HUES48 (cell line): ENCODE results near the gene INPP5A.

ENCODE experiments used
- H3K27ac ChIP-seq: one replicate; pipeline ENCODE4 v1.7.0; 2013; ENCODE audit warnings: low read depth, low read length, inconsistent platforms
- H3K27me3 ChIP-seq: 2 replicates; pipeline ENCODE4 v1.6.1; 2013; ENCODE audit warnings: mild to moderate bottlenecking, low read length; ENCODE audit not compliant: control insufficient read depth, insufficient read depth
- H3K36me3 ChIP-seq: 2 replicates; pipeline ENCODE4 v1.6.1; 2013; ENCODE audit warnings: low read length; ENCODE audit not compliant: control insufficient read depth, insufficient read depth
- H3K4me1 ChIP-seq: 2 replicates; pipeline ENCODE4 v1.6.1; 2013; ENCODE audit warnings: mild to moderate bottlenecking, low read length; ENCODE audit not compliant: control insufficient read depth, insufficient read depth
- H3K4me3 ChIP-seq: 2 replicates; pipeline ENCODE4 v1.5.1; 2013; ENCODE audit warnings: mild to moderate bottlenecking, low read depth, low read length
- H3K9ac ChIP-seq: 2 replicates; pipeline ENCODE4 v1.6.1; 2013; ENCODE audit warnings: mild to moderate bottlenecking, low read depth, low read length, moderate library complexity
- H3K9me3 ChIP-seq: 2 replicates; pipeline ENCODE4 v1.6.1; 2013; ENCODE audit warnings: low read length; ENCODE audit not compliant: control insufficient read depth, insufficient read depth

INPP5A gene

DNA sequence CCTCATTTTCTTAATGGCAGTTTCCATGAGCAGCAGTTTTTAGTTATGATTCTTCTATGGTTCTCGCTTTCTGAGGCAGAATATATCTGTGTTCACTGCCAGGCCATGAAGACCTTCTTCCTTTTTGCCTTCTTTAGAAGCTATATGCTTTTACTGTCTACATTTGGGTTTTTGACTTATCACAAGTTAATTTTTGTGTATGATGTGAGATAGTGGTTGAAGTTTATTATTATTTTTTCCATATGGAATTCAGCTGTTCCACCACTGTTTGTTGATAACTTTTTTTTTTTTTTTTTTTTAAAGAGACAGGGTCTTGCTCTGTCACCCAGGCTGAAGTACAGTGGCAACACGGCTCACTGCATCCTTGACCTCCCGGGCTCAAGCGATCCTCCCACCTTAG, 44.5 kb downstream of the INPP5A start:
- H3K4me1 ChIP-seq, result no peaks in the 10 kb centered on the region
- H3K9ac ChIP-seq, result no peak overlapping the region
- H3K36me3 ChIP-seq, result no peaks in the 10 kb centered on the region
- H3K27me3 ChIP-seq, result no peaks in the 10 kb centered on the region
- no peak overlapping the region for H3K4me3 ChIP-seq
- H3K27ac ChIP-seq, result no peak overlapping the region
- H3K9me3 ChIP-seq, result no peaks in the 10 kb centered on the region

DNA sequence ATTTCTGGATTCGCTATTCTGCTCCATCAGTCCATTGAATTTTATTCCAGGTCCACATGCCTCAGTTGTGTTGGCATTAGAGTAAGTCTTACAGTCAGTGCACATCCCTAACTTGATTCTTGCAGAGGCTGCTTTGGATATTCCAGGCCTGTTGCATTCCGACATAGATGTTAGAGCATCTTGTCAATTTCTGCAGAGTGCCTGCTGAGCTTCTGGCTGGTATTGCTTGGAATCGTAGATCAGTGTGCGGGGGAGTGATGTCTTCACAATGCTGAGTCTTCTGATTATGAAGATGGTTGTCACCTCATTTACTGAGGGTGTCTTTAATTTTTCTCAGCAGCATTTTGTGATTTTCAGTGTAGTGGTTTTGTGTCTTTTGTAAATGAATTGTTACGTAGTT, 45.2 kb downstream of the INPP5A start:
- no peaks in the 10 kb centered on the region for H3K9me3 ChIP-seq

DNA sequence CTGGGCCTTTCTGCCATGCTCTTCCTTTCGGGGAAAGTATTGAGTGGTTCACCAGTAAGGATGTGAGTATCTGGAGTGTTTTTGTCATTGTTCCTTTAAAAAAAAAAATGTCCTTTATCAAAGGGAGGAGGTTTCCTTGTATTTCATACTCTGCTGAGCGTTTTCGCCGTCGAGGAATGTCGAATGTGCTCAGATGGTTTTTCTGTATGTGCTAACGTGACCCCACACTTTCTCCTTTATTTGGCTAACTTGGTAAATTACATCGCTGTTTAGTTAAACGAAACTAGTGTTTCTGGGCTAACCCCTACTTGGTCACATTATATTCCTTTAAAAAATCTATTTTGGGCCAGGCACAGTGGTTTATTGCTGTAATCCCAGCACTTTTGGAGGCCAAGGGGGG, 45.9 kb downstream of the INPP5A start:
- Histone ChIP-seq H3K36me3 (no peaks in the 10 kb centered on the region), H3K4me3 (no peak overlapping the region), H3K9me3 (no peaks in the 10 kb centered on the region), H3K27me3 (no peaks in the 10 kb centered on the region), H3K27ac (no peak overlapping the region), H3K9ac (no peak overlapping the region), H3K4me1 (no peaks in the 10 kb centered on the region)

More for the DNA sequence above, 45.2 kb downstream of the INPP5A start:
- Histone ChIP-seq H3K9ac (no peak overlapping the region), H3K4me3 (no peak overlapping the region), H3K27me3 (no peaks in the 10 kb centered on the region), H3K4me1 (no peaks in the 10 kb centered on the region), H3K36me3 (no peaks in the 10 kb centered on the region), H3K27ac (no peak overlapping the region)

DNA sequence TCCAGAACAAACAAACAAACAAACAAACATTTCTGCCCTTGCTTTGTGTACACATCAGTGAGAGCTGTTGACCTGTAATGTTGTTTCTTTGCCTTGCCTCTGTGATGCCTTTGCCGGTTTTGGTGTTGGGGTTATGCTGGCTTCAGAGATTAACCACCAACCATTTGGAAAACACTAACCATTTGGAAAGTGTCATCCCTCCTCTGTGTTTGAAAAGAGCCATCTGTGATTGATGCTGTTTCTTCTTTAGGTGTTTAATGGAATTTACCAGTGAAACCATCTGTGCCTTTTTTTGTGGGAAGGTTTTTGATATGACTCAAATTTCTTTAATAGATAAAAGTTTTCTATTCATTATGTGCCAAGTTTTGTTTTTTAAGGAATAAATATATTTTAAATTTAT, 46.5 kb downstream of the INPP5A start:
- no peak overlapping the region for H3K4me3 ChIP-seq
- no peaks in the 10 kb centered on the region for H3K4me1 ChIP-seq
- H3K9ac ChIP-seq, result no peak overlapping the region
- H3K9me3 ChIP-seq, result no peaks in the 10 kb centered on the region
- no peaks in the 10 kb centered on the region for H3K36me3 ChIP-seq
- no peaks in the 10 kb centered on the region for H3K27me3 ChIP-seq
- H3K27ac ChIP-seq, result no peak overlapping the region

DNA sequence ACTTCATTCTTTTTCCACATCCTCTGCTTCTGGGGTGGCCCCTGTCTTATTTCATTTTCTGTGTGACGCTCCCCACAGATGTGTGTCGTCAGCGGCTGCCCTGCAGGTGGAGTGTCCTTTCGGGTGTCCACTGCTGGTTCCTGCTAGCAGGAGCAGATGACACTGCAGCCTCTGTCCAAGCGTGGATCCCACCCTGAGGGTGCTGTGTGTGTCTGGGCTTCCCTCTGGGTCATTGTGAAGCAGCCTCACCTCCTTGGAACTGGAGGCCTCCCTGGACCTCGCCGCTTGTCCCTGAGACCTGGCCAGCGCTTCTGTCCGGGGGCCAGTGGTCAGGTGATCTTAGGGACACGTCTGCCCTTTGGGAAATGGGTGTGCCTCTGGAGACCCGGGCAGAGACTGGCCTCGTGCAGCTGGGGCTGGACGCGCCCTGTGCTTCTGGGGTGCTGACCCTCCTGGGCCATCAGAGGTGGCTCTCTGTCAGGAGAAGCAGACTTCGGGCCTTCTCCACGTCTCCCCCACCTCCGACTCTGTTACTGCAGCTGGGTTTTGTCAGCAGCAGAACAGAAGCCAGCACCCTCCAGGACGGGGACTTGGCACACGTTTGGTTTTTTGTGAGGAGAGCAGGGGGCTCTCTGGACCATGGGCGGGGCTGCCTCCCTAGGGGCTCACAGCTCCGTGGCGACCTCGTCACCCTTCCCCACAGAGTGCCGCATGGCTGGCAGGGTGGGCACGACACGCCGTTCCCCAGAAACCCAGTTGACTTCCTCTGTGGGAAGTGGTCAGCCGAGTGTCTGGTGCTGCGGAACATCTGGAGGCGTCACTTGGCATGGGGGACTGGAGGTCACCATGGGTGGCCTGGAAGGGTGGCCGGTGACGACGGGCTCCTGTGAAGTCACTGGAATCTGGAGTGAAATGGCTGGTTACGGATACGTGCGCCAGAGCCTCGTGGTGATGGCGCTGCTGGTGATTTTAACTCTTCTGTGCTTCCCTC, 48.4 kb downstream of the INPP5A start:
- H3K36me3 ChIP-seq, result no peaks in the 10 kb centered on the region
- no peak overlapping the region for H3K27ac ChIP-seq
- no peak overlapping the region for H3K4me3 ChIP-seq
- H3K27me3 ChIP-seq, result no peaks in the 10 kb centered on the region
- H3K4me1 ChIP-seq, result no peaks in the 10 kb centered on the region
- no peaks in the 10 kb centered on the region for H3K9me3 ChIP-seq
- H3K9ac ChIP-seq, result no peak overlapping the region

DNA sequence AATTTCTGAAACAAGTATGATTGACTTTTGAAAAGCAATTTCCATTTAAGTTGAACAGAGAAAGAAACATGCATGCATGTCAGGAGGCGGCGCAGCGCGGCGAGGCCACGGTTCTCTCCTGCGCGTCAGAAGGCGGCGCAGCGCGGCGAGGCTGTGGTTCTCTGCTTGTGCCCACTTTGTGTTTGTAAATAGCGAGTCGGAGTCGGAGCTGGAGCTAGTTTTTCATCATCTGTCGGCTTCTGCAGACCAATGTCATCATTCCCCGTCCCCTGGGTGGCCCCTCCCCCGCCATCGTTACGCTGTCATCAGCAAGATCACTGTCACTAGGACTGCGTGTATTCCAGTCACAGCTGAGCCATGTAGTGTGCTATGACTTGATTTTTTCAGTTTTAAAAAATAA, 49.2 kb downstream of the INPP5A start:
- H3K27ac ChIP-seq, result no peak overlapping the region
- H3K4me3 ChIP-seq, result no peak overlapping the region
- no peak overlapping the region for H3K9ac ChIP-seq

DNA sequence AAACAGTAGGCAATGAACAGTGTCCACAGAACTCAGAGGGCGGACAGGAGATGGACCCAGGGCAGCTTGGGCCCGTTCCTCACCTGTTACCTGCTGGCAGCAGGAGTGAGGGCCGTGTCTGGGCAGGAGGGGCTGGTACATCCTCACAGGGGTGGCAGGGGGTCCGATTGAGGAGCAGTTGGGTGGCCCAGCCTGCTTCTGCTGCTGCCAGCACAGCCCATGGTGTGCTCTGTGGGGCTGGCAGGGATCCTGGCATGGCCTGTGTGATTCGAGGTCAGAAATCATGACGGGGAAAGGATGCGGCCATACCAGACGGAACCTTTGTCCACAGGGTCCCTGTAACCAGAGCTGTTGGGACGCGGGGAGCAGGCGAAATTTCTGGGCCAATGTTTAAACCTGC, 49.6 kb downstream of the INPP5A start:
- no peak overlapping the region for H3K9ac ChIP-seq
- no peak overlapping the region for H3K4me3 ChIP-seq
- H3K4me1 ChIP-seq, result peaks cover 4% of the 10 kb centered on the region
- no peaks in the 10 kb centered on the region for H3K36me3 ChIP-seq
- H3K9me3 ChIP-seq, result no peaks in the 10 kb centered on the region
- H3K27me3 ChIP-seq, result no peaks in the 10 kb centered on the region
- H3K27ac ChIP-seq, result no peak overlapping the region

More for the DNA sequence above, 49.2 kb downstream of the INPP5A start:
- Histone ChIP-seq H3K4me1 (peaks cover 4% of the 10 kb centered on the region), H3K27me3 (no peaks in the 10 kb centered on the region), H3K9me3 (no peaks in the 10 kb centered on the region), H3K36me3 (no peaks in the 10 kb centered on the region)

DNA sequence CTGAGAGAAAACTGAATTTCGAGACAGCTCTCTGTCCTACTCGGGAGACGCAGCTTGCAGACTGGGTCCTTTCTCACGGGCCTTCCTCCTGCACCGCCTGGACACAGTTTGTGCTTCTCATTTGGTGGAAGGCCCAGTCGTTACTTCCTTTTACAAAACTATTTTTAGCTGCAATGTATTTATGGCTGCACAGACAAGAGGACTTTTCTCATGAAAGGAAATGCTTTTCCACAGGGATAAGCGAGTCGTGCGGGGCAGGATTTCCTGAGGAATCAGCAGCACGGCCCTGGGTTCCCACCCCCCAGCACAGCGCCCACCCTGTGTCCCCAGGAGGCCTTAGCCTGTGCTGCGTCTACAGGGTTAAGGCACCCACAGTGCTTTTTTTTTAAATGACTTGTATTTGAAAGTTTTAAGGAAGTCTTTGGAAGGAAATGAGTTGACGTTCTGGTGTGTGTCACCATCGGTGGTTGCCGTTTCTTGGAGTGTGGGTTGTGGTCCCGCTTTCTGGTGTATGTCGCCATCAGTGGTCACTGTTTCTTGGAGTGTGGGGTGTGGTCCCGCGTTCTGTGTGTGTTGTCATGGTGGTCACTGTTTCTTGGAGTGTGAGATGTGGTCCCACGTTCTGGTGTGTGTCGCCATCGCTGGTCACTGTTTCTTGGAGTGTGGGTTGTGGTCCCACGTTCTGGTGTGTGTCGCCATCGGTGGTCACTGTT, 50.9 kb downstream of the INPP5A start:
- Histone ChIP-seq H3K27me3 (no peaks in the 10 kb centered on the region), H3K9me3 (no peaks in the 10 kb centered on the region), H3K27ac (no peak overlapping the region), H3K36me3 (no peaks in the 10 kb centered on the region), H3K4me3 (no peak overlapping the region), H3K4me1 (peaks cover 4% of the 10 kb centered on the region), H3K9ac (no peak overlapping the region)

DNA sequence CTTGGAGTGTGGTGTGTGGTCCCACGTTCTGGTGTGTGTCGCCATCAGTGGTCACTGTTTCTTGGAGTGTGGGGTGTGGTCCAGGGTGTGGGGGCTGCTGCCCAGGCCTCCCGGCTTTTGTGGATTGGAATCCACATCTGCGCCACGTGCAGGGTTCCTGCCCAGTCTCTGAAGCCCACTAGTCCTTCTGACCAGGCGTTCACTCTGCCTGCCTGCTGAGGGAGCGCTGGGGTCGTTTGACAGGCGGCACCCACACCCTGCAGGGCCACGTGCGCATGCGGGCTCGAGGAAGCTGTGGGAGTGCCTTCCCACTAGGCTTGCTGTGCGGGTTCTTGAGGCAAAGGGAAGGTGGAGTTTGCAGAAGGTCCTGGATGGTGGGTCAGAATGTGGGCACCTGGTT, 51.4 kb downstream of the INPP5A start:
- Histone ChIP-seq H3K4me1 (peaks cover 4% of the 10 kb centered on the region), H3K27me3 (no peaks in the 10 kb centered on the region), H3K9me3 (no peaks in the 10 kb centered on the region), H3K9ac (no peak overlapping the region), H3K36me3 (no peaks in the 10 kb centered on the region), H3K4me3 (no peak overlapping the region), H3K27ac (no peak overlapping the region)

DNA sequence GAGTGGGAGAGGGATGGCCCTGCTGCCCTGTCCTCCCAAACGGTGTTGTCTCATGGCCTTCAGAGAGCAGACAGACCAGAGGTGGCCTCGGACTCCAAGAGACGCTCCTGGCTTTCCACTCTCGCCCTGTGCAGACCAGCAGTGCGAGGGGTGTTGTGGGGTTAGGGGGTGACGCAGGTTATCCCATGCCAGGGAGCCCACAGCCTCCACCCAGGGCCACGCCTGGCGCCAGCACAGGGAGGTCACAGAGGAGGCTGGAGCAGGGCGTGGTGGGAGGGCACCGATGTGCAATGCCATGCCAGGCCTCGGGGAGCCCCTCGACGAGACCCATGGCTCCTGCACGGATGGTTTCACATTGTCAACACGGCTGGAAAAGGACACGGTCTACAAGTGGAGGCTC, 52.1 kb downstream of the INPP5A start:
- H3K9ac ChIP-seq, result no peak overlapping the region
- no peaks in the 10 kb centered on the region for H3K36me3 ChIP-seq
- no peak overlapping the region for H3K27ac ChIP-seq
- H3K4me1 ChIP-seq, result peaks cover 4% of the 10 kb centered on the region
- H3K4me3 ChIP-seq, result no peak overlapping the region
- no peaks in the 10 kb centered on the region for H3K27me3 ChIP-seq
- no peaks in the 10 kb centered on the region for H3K9me3 ChIP-seq

DNA sequence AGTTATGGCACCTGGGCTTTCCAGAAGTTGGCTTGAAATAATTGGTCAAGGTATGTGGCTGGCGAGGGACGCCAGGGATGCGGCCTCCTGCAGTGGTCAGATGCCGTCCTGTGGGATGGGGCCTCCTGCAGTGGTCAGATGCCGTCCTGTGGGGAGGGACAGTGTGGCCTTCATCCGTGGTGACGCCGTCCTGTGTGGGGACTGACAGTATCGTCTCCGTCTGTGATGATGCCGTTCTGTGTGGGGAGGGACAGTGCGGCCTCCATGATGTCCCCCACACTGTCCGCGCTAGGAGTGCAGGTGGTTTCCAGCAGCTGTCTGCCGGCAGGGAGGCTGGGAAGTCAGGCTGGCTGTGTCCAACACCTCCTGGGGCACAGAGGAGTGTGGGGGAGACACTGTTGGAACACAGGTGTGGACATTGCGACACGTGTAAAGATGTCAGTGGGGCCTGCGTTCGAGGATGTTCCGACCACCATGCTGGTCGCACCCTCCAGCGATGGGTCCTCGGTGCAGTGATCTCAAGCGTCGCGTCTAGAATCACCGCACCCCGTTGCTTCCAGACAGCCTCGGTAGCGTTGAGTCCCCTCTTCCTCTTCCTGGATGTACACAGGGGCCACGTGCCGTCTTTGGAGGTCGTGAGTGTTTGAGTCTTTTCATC, 52.6 kb downstream of the INPP5A start:
- H3K27me3 ChIP-seq, result no peaks in the 10 kb centered on the region
- no peak overlapping the region for H3K9ac ChIP-seq
- peaks cover 4% of the 10 kb centered on the region for H3K4me1 ChIP-seq
- no peak overlapping the region for H3K27ac ChIP-seq
- H3K9me3 ChIP-seq, result no peaks in the 10 kb centered on the region
- H3K36me3 ChIP-seq, result no peaks in the 10 kb centered on the region
- H3K4me3 ChIP-seq, result no peak overlapping the region
